ENCODE data around the gene LYPLA2. TPM values are rescaled to one million over a fixed set of nuclear protein-coding genes. Genes with fewer than 3 reads are reported as not detected.

Gene LYPLA2
- total RNA-seq, 2 experiments from 2014 or later = 37.4 to 37.7 TPM

DNA sequence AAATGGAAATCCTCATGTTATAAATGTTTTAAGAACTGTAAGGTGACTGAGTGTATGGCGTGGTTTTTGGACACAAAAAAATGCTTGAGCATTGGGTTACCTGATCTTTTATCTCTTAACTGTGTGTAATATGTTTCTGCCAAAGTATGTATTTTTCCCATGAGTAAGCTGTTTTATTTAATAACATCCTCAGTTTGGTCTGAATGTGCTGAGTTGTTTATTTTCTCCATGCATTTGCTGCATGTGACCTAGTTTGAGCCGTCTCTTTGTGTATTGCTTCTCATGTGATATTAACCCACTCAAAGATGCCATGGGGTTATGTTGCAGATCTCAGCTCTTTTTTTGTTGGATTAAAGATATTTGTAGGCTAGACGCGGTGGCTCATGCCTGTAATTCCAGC lies 6.1 kb upstream of the LYPLA2 start:
- TF ChIP-seq, protein P1, sequence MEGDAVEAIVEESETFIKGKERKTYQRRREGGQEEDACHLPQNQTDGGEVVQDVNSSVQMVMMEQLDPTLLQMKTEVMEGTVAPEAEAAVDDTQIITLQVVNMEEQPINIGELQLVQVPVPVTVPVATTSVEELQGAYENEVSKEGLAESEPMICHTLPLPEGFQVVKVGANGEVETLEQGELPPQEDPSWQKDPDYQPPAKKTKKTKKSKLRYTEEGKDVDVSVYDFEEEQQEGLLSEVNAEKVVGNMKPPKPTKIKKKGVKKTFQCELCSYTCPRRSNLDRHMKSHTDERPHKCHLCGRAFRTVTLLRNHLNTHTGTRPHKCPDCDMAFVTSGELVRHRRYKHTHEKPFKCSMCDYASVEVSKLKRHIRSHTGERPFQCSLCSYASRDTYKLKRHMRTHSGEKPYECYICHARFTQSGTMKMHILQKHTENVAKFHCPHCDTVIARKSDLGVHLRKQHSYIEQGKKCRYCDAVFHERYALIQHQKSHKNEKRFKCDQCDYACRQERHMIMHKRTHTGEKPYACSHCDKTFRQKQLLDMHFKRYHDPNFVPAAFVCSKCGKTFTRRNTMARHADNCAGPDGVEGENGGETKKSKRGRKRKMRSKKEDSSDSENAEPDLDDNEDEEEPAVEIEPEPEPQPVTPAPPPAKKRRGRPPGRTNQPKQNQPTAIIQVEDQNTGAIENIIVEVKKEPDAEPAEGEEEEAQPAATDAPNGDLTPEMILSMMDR (IDR thresholded peaks at IDR 0.05) = no peak
- peaks cover 11% of the 10 kb centered on the region for H3K4me1 ChIP-seq (ENCODE audit: insufficient read depth, low read length)
- no peaks in the 10 kb centered on the region for H3K9me3 ChIP-seq (ENCODE audit: control insufficient read depth in 1 of 2, insufficient read depth in 1 of 2, low read length in 2 of 2)
- Mint-ChIP-seq H3K27ac (no peak overlapping the region), H3K4me1 (ENCODE audit: low read depth) (peaks cover 16% of the 10 kb centered on the region), H3K4me3 (no peak overlapping the region), H3K9me3 (no peaks in the 10 kb centered on the region), H3K36me3 (ENCODE audit: low read depth) (peaks cover 66% of the 10 kb centered on the region), H3K27me3 (no peaks in the 10 kb centered on the region)
- H3K4me3 ChIP-seq (ENCODE audit: low read length) = no peak overlapping the region
- intact Hi-C loops (cut with DNase I, micrococcal nuclease) = no loop called here
- POLR2A ChIA-PET = no interaction called here
- H3K27ac ChIP-seq (ENCODE audit: low read depth in 1 of 2, low read length in 2 of 2) = no peak overlapping the region
- ATAC-seq (ENCODE audit: poor library complexity) (no peak), DNase-seq (no peak)
- CTCF ChIA-PET = interaction anchor here (1.3 kb wide), 1 partner anchor 13 kb away, joined by 3 read pairs; no protein-coding TSS in a partner anchor
- H3K36me3 ChIP-seq (ENCODE audit: insufficient read depth, low read length) = peaks cover 53% of the 10 kb centered on the region
- H3K27me3 ChIP-seq (ENCODE audit: control insufficient read depth in 1 of 2, insufficient read depth in 2 of 2, low read length in 2 of 2) = no peaks in the 10 kb centered on the region

GRCh38 chr1:23787701-23788100 lies 3.2 kb upstream of the LYPLA2 start:
- Histone ChIP-seq H3K36me3 (ENCODE audit: insufficient read depth, low read length) (peaks cover 35% of the 10 kb centered on the region), H3K27me3 (ENCODE audit: control insufficient read depth in 1 of 2, insufficient read depth in 2 of 2, low read length in 2 of 2) (no peaks in the 10 kb centered on the region), H3K4me1 (ENCODE audit: insufficient read depth, low read length) (peaks cover 24% of the 10 kb centered on the region), H3K9me3 (ENCODE audit: control insufficient read depth in 1 of 2, insufficient read depth in 1 of 2, low read length in 2 of 2) (no peaks in the 10 kb centered on the region), H3K4me3 (ENCODE audit: low read length) (no peak overlapping the region), H3K27ac (ENCODE audit: low read depth in 1 of 2, low read length in 2 of 2) (no peak overlapping the region)
- intact Hi-C loops (cut with DNase I, micrococcal nuclease) = no loop called here
- ATAC-seq (ENCODE audit: poor library complexity) (no peak), DNase-seq (no peak)
- Mint-ChIP-seq H3K27ac (no peak overlapping the region), H3K4me3 (peak overlapping the region; percentile 78), H3K4me1 (ENCODE audit: low read depth) (peaks cover 29% of the 10 kb centered on the region), H3K9me3 (no peaks in the 10 kb centered on the region), H3K36me3 (ENCODE audit: low read depth) (peaks cover 67% of the 10 kb centered on the region), H3K27me3 (no peaks in the 10 kb centered on the region)
- TF ChIP-seq, protein P1 (IDR thresholded peaks at IDR 0.05) = no peak
- POLR2A ChIA-PET = interaction anchor here (1.6 kb wide), 1 partner anchor 8 kb away, joined by 4 read pairs; no protein-coding TSS in a partner anchor
- CTCF ChIA-PET = no interaction called here

GRCh38 chr1:23788695-23789094 lies 2.2 kb upstream of the LYPLA2 start:
- Mint-ChIP-seq H3K9me3 (no peaks in the 10 kb centered on the region), H3K27ac (peak overlapping the region; percentile 76), H3K27me3 (no peaks in the 10 kb centered on the region), H3K4me3 (peak overlapping the region; percentile 85), H3K36me3 (ENCODE audit: low read depth) (peaks cover 64% of the 10 kb centered on the region), H3K4me1 (ENCODE audit: low read depth) (peaks cover 33% of the 10 kb centered on the region)
- POLR2A ChIA-PET = interaction anchor here (1.6 kb wide), 1 partner anchor 9 kb away, joined by 4 read pairs; no protein-coding TSS in a partner anchor
- intact Hi-C loops (cut with DNase I, micrococcal nuclease) = no loop called here
- Histone ChIP-seq H3K4me1 (ENCODE audit: insufficient read depth, low read length) (peaks cover 32% of the 10 kb centered on the region), H3K36me3 (ENCODE audit: insufficient read depth, low read length) (peaks cover 43% of the 10 kb centered on the region), H3K9me3 (ENCODE audit: control insufficient read depth in 1 of 2, insufficient read depth in 1 of 2, low read length in 2 of 2) (no peaks in the 10 kb centered on the region), H3K27ac (ENCODE audit: low read depth in 1 of 2, low read length in 2 of 2) (no peak overlapping the region), H3K27me3 (ENCODE audit: control insufficient read depth in 1 of 2, insufficient read depth in 2 of 2, low read length in 2 of 2) (no peaks in the 10 kb centered on the region), H3K4me3 (ENCODE audit: low read length) (no peak overlapping the region)
- ATAC-seq (ENCODE audit: poor library complexity) = no peak
- CTCF ChIA-PET = interaction anchor here (1.0 to 3.6 kb wide), 2 partner anchors 17 to 22 kb away, joined by 3 to 17 read pairs; no protein-coding TSS in a partner anchor
- DNase-seq = no peak
- TF ChIP-seq, protein P1 (IDR thresholded peaks at IDR 0.05) = no peak
